ENCODE measurements around the gene NPLOC4. TPM values are rescaled to one million over a fixed set of nuclear protein-coding genes. Genes with fewer than 3 reads are reported as not detected.
A peak's percentile ranks its signal among the peaks of the same experiment; 100 is the strongest.

Gene NPLOC4
- total and polyA plus RNA-seq, 2 of the 13 experiments (the other 11 are each of a cell fraction or from before 2014, with no cell fraction given), result 57.0 to 97.0 TPM

GRCh38 chr17:81550830-81551457, 86.0 kb downstream of the NPLOC4 start (continued):
- no peak for TF ChIP-seq ZHX2 (IDR thresholded peaks at IDR 0.05; ENCODE audit: low read depth)
- TF ChIP-seq ZHX2 (CRISPR knock-in tag; IDR thresholded peaks at IDR 0.05; ENCODE audit: borderline replicate concordance), result no peak
- TF ChIP-seq ZNF432 (CRISPR knock-in tag; IDR thresholded peaks at IDR 0.05; ENCODE audit: borderline replicate concordance), result no peak
- TF ChIP-seq KLF12 (CRISPR knock-in tag; IDR thresholded peaks at IDR 0.05; ENCODE audit: borderline replicate concordance), result no peak
- no peak for TF ChIP-seq PLSCR1 (CRISPR knock-in tag; IDR thresholded peaks at IDR 0.05; ENCODE audit: borderline replicate concordance)
- no peak for TF ChIP-seq ZNF709 (CRISPR knock-in tag; IDR thresholded peaks at IDR 0.05)
- TF ChIP-seq PLRG1 (conservative IDR thresholded peaks at IDR 0.05), result no peak
- TF ChIP-seq HES4 (CRISPR knock-in tag; IDR thresholded peaks at IDR 0.05; ENCODE audit: borderline replicate concordance), result no peak
- 0 out of 2 replicates have a peak, but pooled peaks have one; percentile 55 for TF ChIP-seq ZZZ3 (CRISPR knock-in tag; IDR thresholded peaks at IDR 0.05; ENCODE audit: borderline replicate concordance)
- TF ChIP-seq SUZ12 (IDR thresholded peaks at IDR 0.05; ENCODE audit: low read depth, low read length), result no peak
- no peak for TF ChIP-seq U2AF1 (optimal IDR thresholded peaks at IDR 0.05; ENCODE audit: low read depth, low read length)
- TF ChIP-seq HIVEP1 (CRISPR knock-in tag; IDR thresholded peaks at IDR 0.05), result 0 out of 2 replicates have a peak, but pooled peaks have one; percentile 8
- no peak for TF ChIP-seq SALL1 (CRISPR knock-in tag; IDR thresholded peaks at IDR 0.05)
- no peak for TF ChIP-seq BATF2 (CRISPR knock-in tag; IDR thresholded peaks at IDR 0.05)
- no peak for TF ChIP-seq ZBTB2 (CRISPR knock-in tag; IDR thresholded peaks at IDR 0.05; ENCODE audit: low read depth)
- no peak for TF ChIP-seq CEBPZ (IDR thresholded peaks at IDR 0.05; ENCODE audit: low read length)
- no peak for TF ChIP-seq EHMT2 (IDR thresholded peaks at IDR 0.05; ENCODE audit: borderline replicate concordance, low read depth, low read length)
- TF ChIP-seq ZNF572 (CRISPR knock-in tag; IDR thresholded peaks at IDR 0.05), result peak; percentile 29; the same call in 1 of the 2 replicates

Data from HepG2 (cell line).